Tibial nerve (tissue), 3 donors: ENCODE data around the gene CINP.

Experiments
- CTCF ChIP-seq, 5 experiments: fragments of 200-600 bp in 3 of 5; fragments of 450-650 bp in 2 of 5; sonication (generic) in 3 of 5; IDR thresholded peaks; one replicate each; pipeline ENCODE4 v1.5.1; 2016 to 2019; ENCODE audit warnings: antibody characterized with exemption in 5 of 5, mild to moderate bottlenecking in 3 of 5, moderate library complexity in 2 of 5
- POLR2A ChIP-seq, 2 donors: fragments of 450-650 bp; IDR thresholded peaks; one replicate each; pipeline ENCODE4 v1.6.1; 2017; ENCODE audit warnings: antibody characterized with exemption in 2 of 2, mild to moderate bottlenecking in 2 of 2, moderate library complexity in 2 of 2

DNA sequence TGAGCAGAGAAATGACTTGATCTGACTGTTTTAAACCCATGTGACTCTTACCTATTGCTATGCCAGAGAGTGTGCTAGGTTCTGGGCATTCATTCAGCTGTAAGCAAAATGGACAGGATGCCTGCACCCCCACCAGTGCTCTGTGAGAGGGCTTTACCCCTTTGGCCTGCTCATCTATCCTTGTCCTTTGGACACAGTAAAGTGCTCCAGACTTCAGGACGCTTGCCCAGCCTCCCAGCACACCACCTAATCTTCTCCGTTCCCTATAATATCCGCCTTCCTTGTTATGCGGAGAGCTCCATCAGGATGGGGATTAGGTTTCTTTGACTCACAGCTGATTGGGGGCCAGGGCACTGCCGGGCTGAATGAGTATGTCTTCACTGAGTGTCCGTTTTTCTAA lies 47.6 kb downstream of the CINP start:
- TF ChIP-seq CTCF (IDR thresholded peaks at IDR 0.05) (no peak), POLR2A (IDR thresholded peaks at IDR 0.05) (no peak)
